Stimulated activated memory B cell treated with anti-CD40 and anti-IgM and Interleukin-4, amounts not matched to agents 10 μg/mL and 1 μg/mL and 100 μg/mL, for 72 hours (primary cell): ENCODE measurements around the gene NOL7.
A peak's percentile ranks its signal among the peaks of the same experiment; 100 is the strongest.

Experiments
- ATAC-seq: fragments of 150-1000 bp; cut with Tn5 transposase; 2 replicates; pipeline ENCODE4 v1.10.0; 2021
- H3K27ac Mint-ChIP-seq: one replicate; pipeline ENCODE4 v1.8.0; 2022; ENCODE audit warnings: mild to moderate bottlenecking, mixed read lengths
- H3K27me3 Mint-ChIP-seq: one replicate; pipeline ENCODE4 v1.8.0; 2022; ENCODE audit warnings: mixed read lengths
- H3K36me3 Mint-ChIP-seq: one replicate; pipeline ENCODE4 v1.8.0; 2022; ENCODE audit warnings: mixed read lengths
- H3K4me1 Mint-ChIP-seq: one replicate; pipeline ENCODE4 v1.8.0; 2022; ENCODE audit warnings: mixed read lengths
- H3K4me3 Mint-ChIP-seq: one replicate; pipeline ENCODE4 v1.8.0; 2022; ENCODE audit warnings: mild to moderate bottlenecking, moderate library complexity, mixed read lengths
- H3K9me3 Mint-ChIP-seq: one replicate; pipeline ENCODE4 v1.8.0; 2022; ENCODE audit warnings: mixed read lengths

Gene NOL7

DNA sequence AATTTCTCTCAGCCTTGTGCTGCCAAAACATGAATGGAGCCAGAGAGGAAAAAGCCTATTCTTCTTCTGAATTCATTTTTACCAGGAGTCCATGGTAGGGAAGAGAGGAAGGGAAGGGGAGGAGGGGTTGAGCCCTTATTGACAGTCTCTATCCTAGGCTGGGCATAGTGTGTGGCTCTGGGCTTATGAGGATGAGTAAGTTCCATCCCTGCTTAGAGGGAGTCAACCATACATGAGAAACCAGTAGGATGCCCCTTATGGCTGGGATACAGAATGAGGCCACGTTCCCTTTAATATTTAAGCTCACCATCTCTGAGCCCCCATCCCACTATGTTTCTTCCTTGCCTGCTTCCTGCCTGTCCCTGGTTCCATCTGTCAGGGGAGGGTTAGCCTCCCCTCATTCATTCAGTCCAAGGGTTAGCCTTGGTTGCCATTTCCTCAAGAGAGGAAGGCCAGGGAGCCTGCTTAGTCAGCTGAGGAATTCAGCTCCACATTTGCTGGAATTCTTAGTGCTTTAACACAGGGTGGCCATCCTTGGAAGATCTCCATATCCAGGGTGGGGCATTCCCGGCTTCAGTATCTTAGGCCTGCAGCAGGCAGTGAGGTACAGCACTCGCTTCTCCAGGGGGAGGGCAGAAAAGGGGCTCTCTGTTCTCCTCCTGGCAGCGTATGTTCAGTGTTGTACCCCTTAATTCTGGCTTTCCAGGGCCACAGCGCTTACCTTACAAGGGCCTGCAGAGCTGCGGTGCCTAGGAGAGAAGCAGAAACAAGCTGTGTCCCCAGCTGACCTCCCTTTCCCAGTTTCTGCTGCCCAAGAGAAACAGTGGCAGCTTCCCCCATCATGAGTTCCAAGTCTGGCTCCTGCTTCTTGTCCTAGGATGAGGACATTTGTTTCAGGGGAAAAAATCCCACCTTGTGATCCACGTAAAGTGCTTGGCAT is 28.3 kb upstream of the NOL7 start:
- Mint-ChIP-seq H3K27me3 (no peaks in the 10 kb centered on the region), H3K4me1 (no peaks in the 10 kb centered on the region), H3K9me3 (no peaks in the 10 kb centered on the region), H3K27ac (no peak overlapping the region), H3K36me3 (peaks cover 38% of the 10 kb centered on the region), H3K4me3 (no peak overlapping the region)
- ATAC-seq = no peak

- Mint-ChIP-seq H3K4me1 (no peaks in the 10 kb centered on the region), H3K27ac (no peak overlapping the region), H3K9me3 (no peaks in the 10 kb centered on the region), H3K4me3 (no peak overlapping the region), H3K27me3 (no peaks in the 10 kb centered on the region), H3K36me3 (peaks cover 25% of the 10 kb centered on the region)
- ATAC-seq = no peak
Measured at GRCh38 chr6:13589801-13590200, 25.3 kb upstream of the NOL7 start.

DNA sequence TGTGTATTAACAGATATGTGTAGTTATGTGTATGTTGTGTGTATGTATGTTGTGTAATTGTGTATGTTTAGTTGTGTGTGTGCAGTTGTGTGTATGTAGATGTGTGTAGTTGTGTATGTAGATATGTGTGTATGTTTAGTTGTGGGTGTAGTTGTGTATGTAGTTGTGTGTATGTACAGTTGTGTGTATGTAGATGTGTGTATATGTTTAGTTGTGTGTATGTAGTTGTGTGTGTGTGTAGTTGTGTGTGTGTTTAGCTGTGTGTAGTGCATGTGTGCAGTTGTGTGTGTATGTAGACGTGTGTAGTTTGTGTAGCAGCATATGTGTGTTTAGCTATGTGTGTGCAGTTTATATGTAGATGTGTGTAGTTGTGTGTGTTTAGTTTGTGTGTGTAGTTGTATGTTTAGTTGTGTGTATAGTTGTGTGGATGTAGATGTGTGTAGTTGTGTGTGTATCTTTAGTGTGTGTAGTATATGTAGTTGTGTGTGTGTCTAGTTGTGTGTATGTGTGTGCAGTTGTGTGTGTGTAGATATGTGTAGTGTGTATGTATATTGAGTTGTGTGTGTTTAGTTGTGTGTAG is 24.5 kb upstream of the NOL7 start:
- no peak for ATAC-seq
- Mint-ChIP-seq H3K9me3 (no peaks in the 10 kb centered on the region), H3K4me1 (no peaks in the 10 kb centered on the region), H3K27me3 (no peaks in the 10 kb centered on the region), H3K36me3 (peaks cover 19% of the 10 kb centered on the region), H3K27ac (no peak overlapping the region), H3K4me3 (no peak overlapping the region)

DNA sequence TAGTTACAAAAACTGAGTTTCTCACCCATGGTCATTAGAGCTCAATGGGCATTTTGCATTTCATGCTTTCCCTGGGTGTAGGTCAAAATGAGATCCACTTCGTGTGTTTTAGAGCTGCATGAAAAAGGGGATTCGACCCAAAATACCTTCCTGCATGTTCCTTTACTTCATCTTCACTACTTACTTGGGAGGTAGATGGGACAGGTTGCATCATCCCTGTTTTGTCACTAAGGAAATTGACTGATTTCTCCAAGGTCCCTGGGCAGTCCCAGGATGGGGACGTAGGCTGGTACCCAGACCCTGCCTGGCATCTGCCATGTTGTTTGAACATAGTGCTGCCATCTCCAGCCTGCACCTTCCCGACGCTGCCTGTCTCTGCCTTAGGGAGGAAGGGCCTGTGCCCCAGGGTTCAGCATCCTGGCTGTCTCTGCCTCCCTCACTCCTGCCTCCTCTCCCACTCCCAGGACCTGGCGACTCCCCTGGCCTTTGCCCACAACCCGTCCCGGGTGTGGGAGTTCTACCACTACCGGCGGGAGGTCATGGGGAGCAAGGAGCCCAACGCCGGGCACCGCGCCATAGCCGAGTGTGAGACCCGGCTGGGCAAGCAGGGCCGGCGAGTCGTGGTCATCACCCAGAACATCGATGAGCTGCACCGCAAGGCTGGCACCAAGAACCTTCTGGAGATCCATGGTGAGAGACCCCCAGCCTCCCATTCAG is 23.8 kb upstream of the NOL7 start:
- H3K4me3 Mint-ChIP-seq = no peak overlapping the region
- ATAC-seq = no peak
- no peaks in the 10 kb centered on the region for H3K4me1 Mint-ChIP-seq
- H3K36me3 Mint-ChIP-seq = peaks cover 21% of the 10 kb centered on the region
- H3K9me3 Mint-ChIP-seq = no peaks in the 10 kb centered on the region
- H3K27ac Mint-ChIP-seq = no peak overlapping the region
- no peaks in the 10 kb centered on the region for H3K27me3 Mint-ChIP-seq

- Mint-ChIP-seq H3K9me3 (no peaks in the 10 kb centered on the region), H3K27ac (no peak overlapping the region)
Measured at GRCh38 chr6:13593103-13593502, 22.0 kb upstream of the NOL7 start.

DNA sequence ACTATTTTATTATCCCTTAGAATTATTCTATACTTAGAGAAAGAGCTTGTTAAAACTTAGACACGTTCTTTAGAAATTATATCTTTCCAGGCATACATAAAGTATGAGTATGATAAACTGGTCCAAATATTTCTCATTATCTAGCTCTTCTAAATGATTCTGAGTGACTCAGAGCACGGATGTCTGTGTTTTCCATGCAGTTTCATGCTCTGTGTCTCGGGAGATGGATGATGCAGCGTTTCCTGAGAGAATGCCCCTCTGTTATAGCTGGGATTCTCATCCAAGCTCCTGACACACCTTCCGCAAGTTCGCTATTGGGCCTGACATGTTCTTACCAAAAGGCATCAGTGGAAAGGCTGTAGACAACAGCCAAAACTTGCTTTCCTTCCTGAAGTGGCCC is 21.4 kb upstream of the NOL7 start:
- H3K36me3 Mint-ChIP-seq = peaks cover 32% of the 10 kb centered on the region
- H3K27ac Mint-ChIP-seq = no peak overlapping the region
- H3K4me3 Mint-ChIP-seq = no peak overlapping the region
- no peaks in the 10 kb centered on the region for H3K4me1 Mint-ChIP-seq
- no peak for ATAC-seq
- H3K9me3 Mint-ChIP-seq = no peaks in the 10 kb centered on the region
- H3K27me3 Mint-ChIP-seq = no peaks in the 10 kb centered on the region

More at GRCh38 chr6:13593103-13593502, 22.0 kb upstream of the NOL7 start:
- no peaks in the 10 kb centered on the region for H3K4me1 Mint-ChIP-seq
- no peaks in the 10 kb centered on the region for H3K27me3 Mint-ChIP-seq
- no peak overlapping the region for H3K4me3 Mint-ChIP-seq
- H3K36me3 Mint-ChIP-seq = peaks cover 27% of the 10 kb centered on the region
- no peak for ATAC-seq

- Mint-ChIP-seq H3K9me3 (no peaks in the 10 kb centered on the region), H3K27me3 (no peaks in the 10 kb centered on the region), H3K36me3 (peaks cover 50% of the 10 kb centered on the region), H3K27ac (no peak overlapping the region), H3K4me3 (no peak overlapping the region), H3K4me1 (no peaks in the 10 kb centered on the region)
- ATAC-seq = no peak
Measured at GRCh38 chr6:13597073-13597472, 18.1 kb upstream of the NOL7 start.

DNA sequence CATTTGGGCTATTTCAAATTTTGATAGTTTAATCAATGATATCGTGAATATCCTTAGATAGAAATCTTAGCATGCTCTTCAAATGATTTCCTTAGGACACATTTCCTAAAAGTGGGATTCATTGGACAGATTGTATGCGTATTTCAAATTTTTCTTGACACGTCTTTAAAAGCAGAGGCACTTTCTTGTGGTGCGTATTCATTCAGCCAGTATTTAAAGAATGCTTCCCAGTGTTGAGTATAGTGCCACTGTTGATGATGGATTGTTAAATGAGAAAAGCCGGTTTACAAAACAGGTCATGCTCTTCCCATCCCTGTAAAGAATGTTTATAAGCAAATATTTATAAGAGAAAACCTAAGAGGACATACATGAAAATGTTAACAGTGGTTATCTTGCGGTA is 15.1 kb upstream of the NOL7 start:
- H3K4me1 Mint-ChIP-seq = no peaks in the 10 kb centered on the region
- H3K27me3 Mint-ChIP-seq = no peaks in the 10 kb centered on the region
- ATAC-seq = no peak
- no peaks in the 10 kb centered on the region for H3K9me3 Mint-ChIP-seq
- no peak overlapping the region for H3K4me3 Mint-ChIP-seq
- no peak overlapping the region for H3K27ac Mint-ChIP-seq
- H3K36me3 Mint-ChIP-seq = peaks cover 58% of the 10 kb centered on the region

DNA sequence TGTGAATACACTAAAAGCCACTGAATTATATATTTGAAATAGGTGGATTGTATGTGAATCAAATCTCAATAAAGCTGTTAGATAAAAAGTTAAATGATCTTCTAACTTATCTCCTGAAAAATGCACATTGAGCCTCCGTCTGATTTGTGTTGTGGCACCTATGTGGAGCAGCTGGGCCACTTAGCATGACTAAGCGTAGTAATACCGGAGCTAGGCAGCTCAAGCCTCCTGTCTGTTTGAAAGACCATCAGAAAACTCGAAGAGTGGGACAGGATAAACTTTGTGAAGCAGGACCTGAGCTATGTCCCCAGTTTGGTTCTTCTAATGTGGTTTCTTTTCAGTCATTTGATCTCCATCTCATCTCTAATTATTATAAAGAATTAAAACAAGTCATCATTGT is 11.0 kb upstream of the NOL7 start:
- Mint-ChIP-seq H3K4me1 (no peaks in the 10 kb centered on the region), H3K27me3 (no peaks in the 10 kb centered on the region), H3K27ac (no peak overlapping the region), H3K4me3 (no peak overlapping the region), H3K36me3 (peaks cover 48% of the 10 kb centered on the region), H3K9me3 (no peaks in the 10 kb centered on the region)
- no peak for ATAC-seq

DNA sequence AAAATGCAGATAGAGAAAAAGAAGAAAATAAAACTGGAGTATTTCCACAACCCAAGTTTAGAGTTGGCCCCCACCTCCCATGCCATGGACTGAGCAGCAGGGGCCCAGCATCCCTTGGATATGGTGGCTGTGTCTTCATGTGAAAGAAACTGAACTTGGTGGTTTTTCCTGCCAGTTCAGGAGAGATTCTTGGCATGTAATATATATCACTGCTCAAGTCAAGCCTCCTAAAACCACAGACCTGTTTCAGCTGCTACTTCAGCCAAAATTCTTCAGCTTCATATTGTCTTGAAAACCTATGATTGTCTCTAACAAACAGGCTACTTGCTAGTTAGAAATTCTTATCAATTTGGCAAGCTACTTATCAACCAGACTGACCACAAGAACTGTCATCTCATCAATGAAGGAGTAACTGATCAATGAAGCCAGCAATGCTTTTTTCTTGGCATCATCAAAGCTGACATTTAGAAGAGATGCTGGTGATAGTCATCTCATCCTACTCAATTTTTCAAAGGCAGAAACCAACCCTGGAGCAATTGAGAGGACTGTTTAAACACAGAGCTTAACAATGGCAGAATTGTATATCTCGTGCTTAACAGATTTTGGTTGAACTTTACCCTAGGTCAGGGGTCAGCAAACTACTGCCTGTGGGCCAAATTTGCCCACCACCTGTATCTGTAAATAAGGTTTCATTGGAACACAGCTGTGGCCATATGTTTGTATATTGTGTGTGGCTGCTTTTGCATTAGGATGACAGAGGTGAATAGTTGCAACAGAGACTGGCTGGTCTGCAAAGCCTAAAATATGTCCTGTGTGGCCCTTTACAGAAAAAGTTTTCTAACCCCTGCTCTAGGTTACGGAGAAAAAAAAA is 10.4 kb upstream of the NOL7 start:
- no peaks in the 10 kb centered on the region for H3K4me1 Mint-ChIP-seq
- H3K36me3 Mint-ChIP-seq = peaks cover 46% of the 10 kb centered on the region
- no peak overlapping the region for H3K4me3 Mint-ChIP-seq
- no peaks in the 10 kb centered on the region for H3K9me3 Mint-ChIP-seq
- no peak overlapping the region for H3K27ac Mint-ChIP-seq
- H3K27me3 Mint-ChIP-seq = no peaks in the 10 kb centered on the region
- no peak for ATAC-seq

GRCh38 chr6:13605634-13606033 is 9.5 kb upstream of the NOL7 start:
- H3K9me3 Mint-ChIP-seq = no peaks in the 10 kb centered on the region
- no peaks in the 10 kb centered on the region for H3K27me3 Mint-ChIP-seq
- no peak overlapping the region for H3K4me3 Mint-ChIP-seq
- ATAC-seq = no peak
- no peaks in the 10 kb centered on the region for H3K4me1 Mint-ChIP-seq
- H3K27ac Mint-ChIP-seq = no peak overlapping the region
- peaks cover 42% of the 10 kb centered on the region for H3K36me3 Mint-ChIP-seq

DNA sequence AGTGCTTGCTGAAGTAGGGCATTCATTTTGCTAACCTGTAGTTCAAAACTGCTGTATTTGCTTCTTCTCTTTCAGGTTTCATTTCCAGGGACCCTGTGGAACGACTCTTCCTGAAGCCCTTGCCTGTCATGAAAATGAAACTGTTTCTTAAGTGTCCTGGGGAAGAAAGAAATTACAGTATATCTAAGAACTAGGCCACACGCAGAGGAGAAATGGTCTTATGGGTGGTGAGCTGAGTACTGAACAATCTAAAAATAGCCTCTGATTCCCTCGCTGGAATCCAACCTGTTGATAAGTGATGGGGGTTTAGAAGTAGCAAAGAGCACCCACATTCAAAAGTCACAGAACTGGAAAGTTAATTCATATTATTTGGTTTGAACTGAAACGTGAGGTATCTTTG is 3.4 kb upstream of the NOL7 start:
- no peak for ATAC-seq
- peak overlapping the region; percentile 53 for H3K27ac Mint-ChIP-seq
- H3K4me3 Mint-ChIP-seq = no peak overlapping the region
- peaks cover 13% of the 10 kb centered on the region for H3K36me3 Mint-ChIP-seq
- H3K4me1 Mint-ChIP-seq = peaks cover 44% of the 10 kb centered on the region
- no peaks in the 10 kb centered on the region for H3K27me3 Mint-ChIP-seq
- H3K9me3 Mint-ChIP-seq = no peaks in the 10 kb centered on the region

GRCh38 chr6:13613029-13613594 is 2.0 kb upstream of the NOL7 start:
- ATAC-seq = no peak
- Mint-ChIP-seq H3K36me3 (peaks cover 20% of the 10 kb centered on the region), H3K27me3 (no peaks in the 10 kb centered on the region), H3K4me1 (peaks cover 54% of the 10 kb centered on the region), H3K9me3 (no peaks in the 10 kb centered on the region), H3K27ac (peak overlapping the region; percentile 53), H3K4me3 (no peak overlapping the region)

DNA sequence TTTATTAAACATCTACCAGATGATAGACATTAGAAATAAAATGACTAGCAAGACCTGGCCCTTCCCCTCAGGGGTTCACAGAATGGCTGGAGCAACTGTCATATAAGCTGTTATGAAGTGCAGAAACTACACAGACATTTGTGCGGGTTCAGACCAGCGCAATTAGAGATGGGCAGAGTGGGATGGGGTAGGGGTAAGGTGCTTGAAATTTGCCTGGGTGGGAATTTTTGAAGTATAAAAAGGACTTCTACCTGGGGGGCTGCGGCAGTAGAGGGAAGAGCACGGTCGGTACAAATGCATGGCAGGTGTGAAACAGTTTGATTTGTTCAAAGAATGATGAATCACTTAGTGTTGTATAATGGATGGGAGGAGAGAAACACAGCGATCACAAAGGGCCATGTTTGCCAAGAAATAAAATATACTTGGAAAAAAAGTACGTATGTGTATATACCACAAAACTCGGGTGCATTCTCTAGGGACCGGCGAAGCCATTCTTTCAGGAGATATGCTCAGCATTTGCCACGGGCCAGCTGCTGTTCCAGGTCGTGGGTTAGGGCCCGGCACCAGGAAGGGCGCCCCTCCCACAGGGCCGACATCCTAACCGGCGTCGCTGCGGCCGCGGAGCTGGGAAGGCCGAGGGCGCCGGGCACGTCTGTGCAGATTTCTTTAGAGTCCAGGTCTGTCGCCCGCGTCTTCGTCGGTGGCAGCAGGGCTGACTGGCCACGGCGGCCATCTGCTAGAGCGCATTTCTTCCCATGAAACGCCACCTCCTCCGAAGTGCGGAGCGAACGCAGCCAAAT is 809 bp upstream of the NOL7 start:
- peaks cover 26% of the 10 kb centered on the region for H3K36me3 Mint-ChIP-seq
- no peaks in the 10 kb centered on the region for H3K27me3 Mint-ChIP-seq
- peak overlapping the region; percentile 99 for H3K27ac Mint-ChIP-seq
- H3K9me3 Mint-ChIP-seq = no peaks in the 10 kb centered on the region
- H3K4me1 Mint-ChIP-seq = peaks cover 54% of the 10 kb centered on the region
- H3K4me3 Mint-ChIP-seq = peak overlapping the region; percentile 98
- peak; percentile 48 for ATAC-seq
